Fibroblast of lung (primary cell): Measurements from ENCODE around the gene PABPN1L. TPM values are rescaled to one million over a fixed set of nuclear protein-coding genes. Genes with fewer than 3 reads are reported as not detected.

Experiments
- DNase-seq, 2 donors: peaks; one replicate each; pipeline versions ENCODE4 v3.0.0 to v3.0.0-alpha.2; 2010; ENCODE audit warnings: low read depth in 2 of 2
- H2AFZ ChIP-seq: 2 replicates; pipeline ENCODE4 v1.5.1; 2012; ENCODE audit warnings: low read length, control low read depth, inconsistent platforms
- H3K27ac ChIP-seq: 2 replicates; pipeline ENCODE4 v1.5.1; 2011; ENCODE audit warnings: low read length, control low read depth; ENCODE audit not compliant: insufficient read depth
- H3K27me3 ChIP-seq: 2 replicates; pipeline ENCODE4 v1.5.1; 2011; ENCODE audit warnings: mild to moderate bottlenecking, low read length; ENCODE audit not compliant: control insufficient read depth, insufficient read depth
- H3K36me3 ChIP-seq: 2 replicates; pipeline ENCODE4 v1.5.1; 2011; ENCODE audit warnings: low read length; ENCODE audit not compliant: control insufficient read depth, insufficient read depth
- H3K4me1 ChIP-seq: 2 replicates; pipeline ENCODE4 v1.5.1; 2011; ENCODE audit warnings: low read length; ENCODE audit not compliant: control insufficient read depth, insufficient read depth; ENCODE audit errors: extremely low read depth
- H3K4me2 ChIP-seq: 2 replicates; pipeline ENCODE4 v1.5.1; 2011; ENCODE audit warnings: low read length, control low read depth; ENCODE audit not compliant: insufficient read depth; ENCODE audit errors: extremely low read depth
- H3K4me3 ChIP-seq, 4 experiments: fragments of 200-600 bp in 1 of 4; sonication (generic) in 1 of 4; replicated peaks in 1 of 4; 2 replicates each; pipeline ENCODE4 v1.5.1; 2011 to 2016; ENCODE audit warnings: low read length in 4 of 4, low read depth in 3 of 4, mild to moderate bottlenecking in 3 of 4, control low read depth in 2 of 4, inconsistent platforms in 1 of 4, mixed read lengths in 1 of 4; ENCODE audit not compliant: insufficient read depth in 1 of 4; ENCODE audit errors: control extremely low read depth in 1 of 4
- H3K79me2 ChIP-seq: 2 replicates; pipeline ENCODE4 v1.5.1; 2012; ENCODE audit warnings: mild to moderate bottlenecking, low read length, inconsistent platforms; ENCODE audit not compliant: control insufficient read depth, insufficient read depth
- H3K9ac ChIP-seq: 2 replicates; pipeline ENCODE4 v1.5.1; 2011; ENCODE audit warnings: mild to moderate bottlenecking, low read length, control low read depth; ENCODE audit not compliant: insufficient read depth
- H3K9me3 ChIP-seq: 2 replicates; pipeline ENCODE4 v1.5.1; 2012; ENCODE audit warnings: low read depth, low read length; ENCODE audit not compliant: control insufficient read depth, insufficient read depth
- H4K20me1 ChIP-seq: 2 replicates; pipeline ENCODE4 v1.5.1; 2011; ENCODE audit warnings: low read length; ENCODE audit not compliant: control insufficient read depth, insufficient read depth; ENCODE audit errors: extremely low read depth
- EZH2 ChIP-seq: IDR thresholded peaks from 2 replicates; pipeline ENCODE4 v1.5.1; 2012; ENCODE audit warnings: low read length, control low read depth, mild to moderate bottlenecking; ENCODE audit errors: missing control alignments
- polyA plus RNA-seq, 2 donors: library from polyadenylated mRNA; depleted of rRNA in 1 of 2; stranded (reverse) in 1 of 2; unstranded in 1 of 2; fragments of >200 nt; gene quantifications; 2 replicates each; pipeline ENCODE4 v1.2.1, GENCODE V29; 2011 to 2012; ENCODE audit warnings: missing spikeins in 1 of 2
- total RNA-seq: library from RNA; depleted of rRNA; stranded (reverse); fragments of >200 nt; gene quantifications from 2 replicates; pipeline ENCODE4 v1.2.1, GENCODE V29; 2014
- TF ChIP-seq, protein P1 (sequence below), 2 donors: IDR thresholded peaks in 1 of 2; conservative IDR thresholded peaks in 1 of 2; 1 replicate in 1 of 2; 2 replicates in 1 of 2; pipeline ENCODE4 v1.5.1; 2011 to 2012; ENCODE audit warnings: low read length in 2 of 2, control low read depth in 1 of 2, inconsistent platforms in 1 of 2, low read depth in 1 of 2, mild to moderate bottlenecking in 1 of 2

PABPN1L gene
- total and polyA plus RNA-seq, 2 donors (not counting 1 experiment from before 2014, with no cell fraction given): not detected

DNA sequence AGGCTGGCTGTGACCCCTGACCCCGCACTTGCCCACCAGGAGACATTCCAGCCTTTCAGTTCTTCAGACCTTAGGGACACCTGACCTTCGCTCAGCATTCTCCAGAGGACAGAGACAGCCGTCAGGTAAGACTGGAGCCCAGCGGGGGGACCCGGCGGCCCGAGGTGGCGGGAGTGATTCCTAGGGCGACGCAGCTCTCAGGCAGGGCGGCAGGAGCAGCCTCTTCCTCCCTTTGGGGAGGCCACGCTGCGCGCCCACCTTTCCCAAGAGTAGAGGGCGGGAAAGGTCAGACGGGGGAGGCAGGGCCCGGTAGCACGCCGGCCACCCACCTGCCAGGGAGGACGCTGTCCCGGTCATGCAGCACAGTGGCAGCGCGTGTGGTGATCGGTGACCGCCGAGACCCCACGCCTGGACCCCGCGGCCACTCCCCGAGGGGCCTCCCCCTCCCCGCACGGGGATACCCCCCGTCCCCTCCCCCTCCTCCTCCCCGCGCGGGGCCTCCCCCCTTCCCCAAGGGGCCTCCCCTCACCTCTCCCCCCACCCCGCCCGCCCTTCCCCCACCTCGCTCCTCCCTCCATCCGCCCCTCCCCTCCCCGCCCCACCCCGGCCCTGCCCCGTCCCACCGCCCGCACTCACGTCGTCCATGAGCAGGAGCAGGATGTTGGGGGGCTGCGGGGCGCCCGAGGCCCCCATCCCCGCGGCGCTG is 10.2 kb downstream of the PABPN1L start:
- peaks cover 4% of the 10 kb centered on the region for H3K4me1 ChIP-seq
- no peak overlapping the region for H3K27ac ChIP-seq
- peaks cover 5% of the 10 kb centered on the region for H3K79me2 ChIP-seq
- H3K36me3 ChIP-seq: peaks cover 4% of the 10 kb centered on the region
- no peaks in the 10 kb centered on the region for H4K20me1 ChIP-seq
- no peak for DNase-seq
- no peak overlapping the region for H2AFZ ChIP-seq
- peak overlapping the region; percentile 86 for H3K4me2 ChIP-seq
- peak overlapping the region; percentile 62 for H3K9ac ChIP-seq
- no peak for TF ChIP-seq EZH2
- TF ChIP-seq, protein P1, sequence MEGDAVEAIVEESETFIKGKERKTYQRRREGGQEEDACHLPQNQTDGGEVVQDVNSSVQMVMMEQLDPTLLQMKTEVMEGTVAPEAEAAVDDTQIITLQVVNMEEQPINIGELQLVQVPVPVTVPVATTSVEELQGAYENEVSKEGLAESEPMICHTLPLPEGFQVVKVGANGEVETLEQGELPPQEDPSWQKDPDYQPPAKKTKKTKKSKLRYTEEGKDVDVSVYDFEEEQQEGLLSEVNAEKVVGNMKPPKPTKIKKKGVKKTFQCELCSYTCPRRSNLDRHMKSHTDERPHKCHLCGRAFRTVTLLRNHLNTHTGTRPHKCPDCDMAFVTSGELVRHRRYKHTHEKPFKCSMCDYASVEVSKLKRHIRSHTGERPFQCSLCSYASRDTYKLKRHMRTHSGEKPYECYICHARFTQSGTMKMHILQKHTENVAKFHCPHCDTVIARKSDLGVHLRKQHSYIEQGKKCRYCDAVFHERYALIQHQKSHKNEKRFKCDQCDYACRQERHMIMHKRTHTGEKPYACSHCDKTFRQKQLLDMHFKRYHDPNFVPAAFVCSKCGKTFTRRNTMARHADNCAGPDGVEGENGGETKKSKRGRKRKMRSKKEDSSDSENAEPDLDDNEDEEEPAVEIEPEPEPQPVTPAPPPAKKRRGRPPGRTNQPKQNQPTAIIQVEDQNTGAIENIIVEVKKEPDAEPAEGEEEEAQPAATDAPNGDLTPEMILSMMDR (conservative IDR thresholded peaks at IDR 0.05 in 1 of 2, IDR thresholded peaks at IDR 0.05 in 1 of 2; ENCODE audit: low read depth in 1 of 2, low read length in 2 of 2): no peak
- peak overlapping the region; percentile 50 to 97 (median 60) for H3K4me3 ChIP-seq
- no peaks in the 10 kb centered on the region for H3K27me3 ChIP-seq
- no peaks in the 10 kb centered on the region for H3K9me3 ChIP-seq

DNA sequence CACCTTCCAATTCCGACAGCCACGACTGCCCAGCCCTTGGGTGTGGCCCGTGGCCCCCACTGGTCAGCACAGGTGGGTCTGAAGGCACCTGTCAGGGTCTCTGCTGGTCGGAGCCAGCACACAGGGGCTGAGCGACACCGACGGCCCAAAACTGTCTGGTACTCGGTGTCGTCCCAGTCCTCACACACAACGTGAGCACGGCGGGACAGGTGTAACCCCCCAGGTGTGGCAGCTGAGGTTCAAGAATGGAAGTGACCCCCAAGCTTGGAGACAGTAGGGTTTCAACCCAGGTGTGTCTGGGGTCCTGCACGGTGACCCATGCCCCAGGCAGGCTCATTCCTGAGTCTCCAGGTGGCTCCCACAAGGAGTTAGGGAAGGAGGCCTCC is 10.7 kb downstream of the PABPN1L start:
- Histone ChIP-seq H3K4me1 (peaks cover 4% of the 10 kb centered on the region), H3K9ac (no peak overlapping the region), H4K20me1 (no peaks in the 10 kb centered on the region), H3K27me3 (no peaks in the 10 kb centered on the region), H2AFZ (no peak overlapping the region), H3K4me2 (peak overlapping the region; percentile 86), H3K27ac (no peak overlapping the region), H3K9me3 (no peaks in the 10 kb centered on the region), H3K4me3 (peak overlapping the region; percentile 50 to 71 (median 60)), H3K36me3 (peaks cover 4% of the 10 kb centered on the region), H3K79me2 (peaks cover 5% of the 10 kb centered on the region)
- no peak for DNase-seq
- no peak for TF ChIP-seq EZH2
- TF ChIP-seq, protein P1 (conservative IDR thresholded peaks at IDR 0.05 in 1 of 2, IDR thresholded peaks at IDR 0.05 in 1 of 2; ENCODE audit: low read depth in 1 of 2, low read length in 2 of 2): no peak

DNA sequence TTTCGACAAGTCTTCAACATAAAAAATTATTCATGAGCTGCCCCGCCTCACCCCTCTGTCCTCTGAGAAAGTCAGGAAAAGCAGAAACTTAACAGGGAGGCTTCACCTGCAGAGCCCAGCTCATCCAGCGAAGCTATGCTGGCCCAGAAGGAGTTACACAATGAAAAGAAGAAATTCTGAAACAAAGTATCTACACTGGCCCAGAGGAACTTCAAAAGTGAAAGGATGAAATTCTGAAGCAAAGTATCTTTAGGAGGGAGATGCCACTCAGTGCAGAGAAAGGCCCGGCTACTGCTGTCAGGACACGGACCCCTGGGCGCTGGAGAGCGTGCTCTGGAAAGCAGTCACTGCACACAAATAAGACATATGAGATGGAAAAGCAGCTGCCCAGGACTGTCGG is 11.3 kb downstream of the PABPN1L start:
- Histone ChIP-seq H3K4me3 (no peak overlapping the region), H2AFZ (no peak overlapping the region), H3K36me3 (peaks cover 2% of the 10 kb centered on the region), H3K4me2 (no peak overlapping the region), H3K79me2 (peaks cover 5% of the 10 kb centered on the region), H4K20me1 (no peaks in the 10 kb centered on the region), H3K27me3 (no peaks in the 10 kb centered on the region), H3K4me1 (peaks cover 4% of the 10 kb centered on the region), H3K9ac (no peak overlapping the region), H3K27ac (no peak overlapping the region), H3K9me3 (no peaks in the 10 kb centered on the region)
- TF ChIP-seq, protein P1 (conservative IDR thresholded peaks at IDR 0.05 in 1 of 2, IDR thresholded peaks at IDR 0.05 in 1 of 2; ENCODE audit: low read depth in 1 of 2, low read length in 2 of 2): no peak
- no peak for TF ChIP-seq EZH2
- DNase-seq: no peak
